Measurements from ENCODE around the gene F11R. TPM values are rescaled to one million over a fixed set of nuclear protein-coding genes. Genes with fewer than 3 reads are reported as not detected.
A peak's percentile ranks its signal among the peaks of the same experiment; 100 is the strongest.
"Not testable (repeated sequence)": the region's sequence is repeated elsewhere in the genome, so short reads cannot be mapped to it uniquely, and the experiment has no call there.

Gene F11R
- total and polyA plus RNA-seq, 2 donors, result 28.3 to 43.0 TPM

DNA sequence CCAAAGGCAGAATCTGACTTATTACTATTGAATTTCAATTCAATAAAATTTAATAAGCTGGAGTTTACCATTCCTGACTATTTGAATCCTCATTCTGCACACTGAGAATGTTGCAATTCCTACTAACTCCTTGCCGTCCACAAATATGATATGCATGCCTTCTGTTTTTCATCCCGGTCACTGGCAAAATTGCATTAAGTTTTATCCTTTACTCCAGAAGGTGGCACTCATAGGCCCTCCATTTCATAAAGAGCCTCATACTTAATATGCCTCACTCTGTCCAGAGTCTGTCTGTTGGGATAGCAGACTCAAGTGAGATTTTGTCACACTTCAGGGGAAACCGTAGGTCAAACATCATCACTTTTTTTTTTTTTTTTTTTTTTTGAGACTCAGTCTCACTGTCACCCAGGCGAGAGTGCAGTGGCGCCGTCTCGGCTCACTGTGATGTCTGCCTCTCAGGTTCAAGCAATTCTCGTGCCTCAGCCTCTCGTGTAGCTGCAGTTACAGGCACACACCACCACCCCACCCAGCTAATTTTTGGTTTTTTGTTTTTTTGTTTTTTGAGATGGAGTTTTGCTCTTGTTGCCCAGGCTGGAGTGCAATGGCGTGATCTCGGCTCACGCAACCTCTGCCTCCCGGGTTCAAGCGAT, 27.3 kb downstream of the F11R start:
- no peak for DNase-seq (ENCODE audit: low read depth in 6 of 9, low spot score in 9 of 9)
- H3K27me3 ChIP-seq (ENCODE audit: control insufficient read depth in 2 of 2, insufficient read depth in 1 of 2, low read length in 1 of 2), result no peaks in the 10 kb centered on the region
- H3K4me1 ChIP-seq (ENCODE audit: control insufficient read depth in 2 of 2, insufficient read depth in 2 of 2, low read length in 2 of 2), result peaks cover 3% of the 10 kb centered on the region in 2 donors
- no peaks in the 10 kb centered on the region for H3K9me3 ChIP-seq (ENCODE audit: control insufficient read depth in 2 of 2, insufficient read depth in 1 of 2, low read length in 1 of 2)
- H3K4me3 ChIP-seq (ENCODE audit: low read length in 2 of 2), result no peak overlapping the region
- H3K36me3 ChIP-seq (ENCODE audit: control insufficient read depth in 2 of 2, insufficient read depth in 2 of 2, low read length in 1 of 2), result peaks cover 5 to 7% of the 10 kb centered on the region in 2 donors
- 88% methylated on average over 14 of the region's 14 CpGs for WGBS
- no peak overlapping the region for H3K27ac ChIP-seq (ENCODE audit: low read depth in 1 of 2, low read length in 1 of 2)

- H3K36me3 ChIP-seq (ENCODE audit: control insufficient read depth in 2 of 2, insufficient read depth in 2 of 2, low read length in 1 of 2); DNase-seq (ENCODE audit: low read depth in 6 of 9, low spot score in 9 of 9); H3K4me1 ChIP-seq (ENCODE audit: control insufficient read depth in 2 of 2, insufficient read depth in 2 of 2, low read length in 2 of 2); H3K4me3 ChIP-seq (ENCODE audit: low read length in 2 of 2); H3K27me3 ChIP-seq (ENCODE audit: control insufficient read depth in 2 of 2, insufficient read depth in 1 of 2, low read length in 1 of 2); H3K9me3 ChIP-seq (ENCODE audit: control insufficient read depth in 2 of 2, insufficient read depth in 1 of 2, low read length in 1 of 2); H3K27ac ChIP-seq (ENCODE audit: low read depth in 1 of 2, low read length in 1 of 2): not testable (repeated sequence)
- WGBS, result 97% methylated on average over 4 of the region's 4 CpGs
These were observed 28.9 kb downstream of the F11R start for GRCh38 chr1:160992036-160992435.

GRCh38 chr1:160987359-160988050, 33.4 kb downstream of the F11R start:
- DNase-seq (ENCODE audit: low read depth in 6 of 9, low spot score in 9 of 9), result no peak
- Histone ChIP-seq H3K4me1 (ENCODE audit: control insufficient read depth in 2 of 2, insufficient read depth in 2 of 2, low read length in 2 of 2) (peaks cover 3% of the 10 kb centered on the region in 2 donors), H3K4me3 (ENCODE audit: low read length in 2 of 2) (no peak overlapping the region), H3K9me3 (ENCODE audit: control insufficient read depth in 2 of 2, insufficient read depth in 1 of 2, low read length in 1 of 2) (no peaks in the 10 kb centered on the region), H3K36me3 (ENCODE audit: control insufficient read depth in 2 of 2, insufficient read depth in 2 of 2, low read length in 1 of 2) (no peaks in the 10 kb centered on the region), H3K27ac (ENCODE audit: low read depth in 1 of 2, low read length in 1 of 2) (no peak overlapping the region), H3K27me3 (ENCODE audit: control insufficient read depth in 2 of 2, insufficient read depth in 1 of 2, low read length in 1 of 2) (peaks cover 10 to 12% of the 10 kb centered on the region in 2 donors)
- WGBS, result 98% methylated on average over 8 of the region's 8 CpGs

GRCh38 chr1:160985723-160986122, 35.2 kb downstream of the F11R start:
- peaks cover 0 to 1% of the 10 kb centered on the region in 2 donors for H3K9me3 ChIP-seq (ENCODE audit: control insufficient read depth in 2 of 2, insufficient read depth in 1 of 2, low read length in 1 of 2)
- no peak for DNase-seq (ENCODE audit: low read depth in 6 of 9, low spot score in 9 of 9)
- H3K36me3 ChIP-seq (ENCODE audit: control insufficient read depth in 2 of 2, insufficient read depth in 2 of 2, low read length in 1 of 2), result no peaks in the 10 kb centered on the region
- H3K4me3 ChIP-seq (ENCODE audit: low read length in 2 of 2), result no peak overlapping the region
- WGBS, result 99% methylated on average over 4 of the region's 4 CpGs
- H3K27me3 ChIP-seq (ENCODE audit: control insufficient read depth in 2 of 2, insufficient read depth in 1 of 2, low read length in 1 of 2), result peaks cover 26 to 30% of the 10 kb centered on the region in 2 donors
- H3K4me1 ChIP-seq (ENCODE audit: control insufficient read depth in 2 of 2, insufficient read depth in 2 of 2, low read length in 2 of 2), result peaks cover 3 to 6% of the 10 kb centered on the region in 2 donors
- H3K27ac ChIP-seq (ENCODE audit: low read depth in 1 of 2, low read length in 1 of 2), result no peak overlapping the region

DNA sequence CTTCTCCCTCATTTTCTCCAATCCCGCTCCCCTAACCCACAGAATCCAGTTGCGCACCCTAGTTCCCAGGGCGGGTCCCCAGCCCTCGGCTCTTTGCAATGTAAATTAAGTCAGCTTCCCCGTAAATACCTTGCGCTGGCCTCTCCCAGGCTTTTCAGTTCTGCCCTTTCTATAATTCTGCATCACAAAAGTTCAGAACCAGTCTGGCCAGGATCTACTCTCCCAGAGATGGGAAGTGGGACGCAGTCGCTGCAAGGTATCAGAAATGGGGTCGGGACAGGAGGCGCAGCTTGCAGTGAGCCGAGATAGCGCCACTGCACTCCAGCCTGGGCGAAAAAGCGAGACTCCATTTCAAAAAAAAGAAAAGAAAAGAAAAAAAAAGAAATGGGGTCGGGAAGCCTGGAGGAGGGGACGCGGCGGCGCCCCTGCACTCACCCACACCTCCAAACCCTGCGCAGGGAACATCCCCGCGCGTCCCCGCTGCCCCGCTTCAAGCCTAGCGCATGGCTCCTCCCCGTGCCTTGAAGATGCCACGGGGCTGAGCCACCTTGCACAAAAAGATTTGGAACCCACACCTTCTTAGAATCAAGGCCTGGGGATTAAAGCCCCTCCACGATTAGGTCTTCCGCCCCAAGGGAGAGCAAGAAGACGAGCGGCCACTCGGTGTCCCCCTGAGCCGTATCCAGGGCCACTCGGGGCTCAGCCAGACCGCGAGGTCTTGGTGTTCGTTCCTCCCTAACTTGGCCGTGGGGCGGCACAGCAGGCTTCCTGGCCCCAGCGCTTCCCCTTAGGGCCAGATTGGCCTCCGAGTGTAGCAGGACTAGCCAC, 39.2 kb downstream of the F11R start:
- Histone ChIP-seq H3K4me3 (ENCODE audit: low read length in 2 of 2) (no peak overlapping the region), H3K9me3 (ENCODE audit: control insufficient read depth in 2 of 2, insufficient read depth in 1 of 2, low read length in 1 of 2) (peaks cover 0 to 1% of the 10 kb centered on the region in 2 donors), H3K27me3 (ENCODE audit: control insufficient read depth in 2 of 2, insufficient read depth in 1 of 2, low read length in 1 of 2) (peaks cover 32 to 50% of the 10 kb centered on the region in 2 donors), H3K4me1 (ENCODE audit: control insufficient read depth in 2 of 2, insufficient read depth in 2 of 2, low read length in 2 of 2) (peaks cover 0 to 4% of the 10 kb centered on the region in 2 donors), H3K27ac (ENCODE audit: low read depth in 1 of 2, low read length in 1 of 2) (no peak overlapping the region), H3K36me3 (ENCODE audit: control insufficient read depth in 2 of 2, insufficient read depth in 2 of 2, low read length in 1 of 2) (no peaks in the 10 kb centered on the region)
- 5% methylated on average over 42 of the region's 42 CpGs for WGBS
- DNase-seq (ENCODE audit: low read depth in 6 of 9, low spot score in 9 of 9), result peak in 1 of 9 donors; percentile 24

GRCh38 chr1:160979286-160979685, 41.7 kb downstream of the F11R start:
- Histone ChIP-seq H3K9me3 (ENCODE audit: control insufficient read depth in 2 of 2, insufficient read depth in 1 of 2, low read length in 1 of 2) (peaks cover 0 to 1% of the 10 kb centered on the region in 2 donors), H3K4me1 (ENCODE audit: control insufficient read depth in 2 of 2, insufficient read depth in 2 of 2, low read length in 2 of 2) (peaks cover 0 to 4% of the 10 kb centered on the region in 2 donors), H3K36me3 (ENCODE audit: control insufficient read depth in 2 of 2, insufficient read depth in 2 of 2, low read length in 1 of 2) (no peaks in the 10 kb centered on the region), H3K27me3 (ENCODE audit: control insufficient read depth in 2 of 2, insufficient read depth in 1 of 2, low read length in 1 of 2) (peaks cover 32 to 50% of the 10 kb centered on the region in 2 donors), H3K27ac (ENCODE audit: low read depth in 1 of 2, low read length in 1 of 2) (no peak overlapping the region), H3K4me3 (ENCODE audit: low read length in 2 of 2) (no peak overlapping the region)
- DNase-seq (ENCODE audit: low read depth in 6 of 9, low spot score in 9 of 9), result no peak
- WGBS, result 94% methylated on average over 2 of the region's 2 CpGs

GRCh38 chr1:160978510-160978927, 42.4 kb downstream of the F11R start:
- peaks cover 0 to 1% of the 10 kb centered on the region in 2 donors for H3K9me3 ChIP-seq (ENCODE audit: control insufficient read depth in 2 of 2, insufficient read depth in 1 of 2, low read length in 1 of 2)
- H3K27me3 ChIP-seq (ENCODE audit: control insufficient read depth in 2 of 2, insufficient read depth in 1 of 2, low read length in 1 of 2), result peaks cover 32 to 46% of the 10 kb centered on the region in 2 donors
- no peak overlapping the region for H3K27ac ChIP-seq (ENCODE audit: low read depth in 1 of 2, low read length in 1 of 2)
- no peak overlapping the region for H3K4me3 ChIP-seq (ENCODE audit: low read length in 2 of 2)
- peaks cover 0 to 4% of the 10 kb centered on the region in 2 donors for H3K4me1 ChIP-seq (ENCODE audit: control insufficient read depth in 2 of 2, insufficient read depth in 2 of 2, low read length in 2 of 2)
- H3K36me3 ChIP-seq (ENCODE audit: control insufficient read depth in 2 of 2, insufficient read depth in 2 of 2, low read length in 1 of 2), result no peaks in the 10 kb centered on the region
- DNase-seq (ENCODE audit: low read depth in 6 of 9, low spot score in 9 of 9), result no peak
- 94% methylated on average over 11 of the region's 11 CpGs for WGBS

GRCh38 chr1:160975026-160975425, 45.9 kb downstream of the F11R start:
- no peak for DNase-seq (ENCODE audit: low read depth in 6 of 9, low spot score in 9 of 9)
- Histone ChIP-seq H3K27me3 (ENCODE audit: control insufficient read depth in 2 of 2, insufficient read depth in 1 of 2, low read length in 1 of 2) (peaks cover under 1 to 14% of the 10 kb centered on the region in 2 donors), H3K36me3 (ENCODE audit: control insufficient read depth in 2 of 2, insufficient read depth in 2 of 2, low read length in 1 of 2) (no peaks in the 10 kb centered on the region), H3K4me1 (ENCODE audit: control insufficient read depth in 2 of 2, insufficient read depth in 2 of 2, low read length in 2 of 2) (no peaks in the 10 kb centered on the region), H3K9me3 (ENCODE audit: control insufficient read depth in 2 of 2, insufficient read depth in 1 of 2, low read length in 1 of 2) (no peaks in the 10 kb centered on the region), H3K27ac (ENCODE audit: low read depth in 1 of 2, low read length in 1 of 2) (no peak overlapping the region), H3K4me3 (ENCODE audit: low read length in 2 of 2) (no peak overlapping the region)
- WGBS, result 98% methylated on average over 2 of the region's 2 CpGs

- no peak for DNase-seq (ENCODE audit: low read depth in 6 of 9, low spot score in 9 of 9)
- no peaks in the 10 kb centered on the region for H3K9me3 ChIP-seq (ENCODE audit: control insufficient read depth in 2 of 2, insufficient read depth in 1 of 2, low read length in 1 of 2)
- H3K27ac ChIP-seq (ENCODE audit: low read depth in 1 of 2, low read length in 1 of 2), result no peak overlapping the region
- no peak overlapping the region for H3K4me3 ChIP-seq (ENCODE audit: low read length in 2 of 2)
- WGBS, result 95% methylated on average over 4 of the region's 4 CpGs
- no peaks in the 10 kb centered on the region for H3K36me3 ChIP-seq (ENCODE audit: control insufficient read depth in 2 of 2, insufficient read depth in 2 of 2, low read length in 1 of 2)
- H3K27me3 ChIP-seq (ENCODE audit: control insufficient read depth in 2 of 2, insufficient read depth in 1 of 2, low read length in 1 of 2), result peaks cover 0 to 2% of the 10 kb centered on the region in 2 donors
- no peaks in the 10 kb centered on the region for H3K4me1 ChIP-seq (ENCODE audit: control insufficient read depth in 2 of 2, insufficient read depth in 2 of 2, low read length in 2 of 2)
These were observed 47.5 kb downstream of the F11R start for GRCh38 chr1:160973491-160973890.
